ENCODE data around the gene ADO.
A peak's percentile ranks its signal among the peaks of the same experiment; 100 is the strongest.

ADO gene

DNA sequence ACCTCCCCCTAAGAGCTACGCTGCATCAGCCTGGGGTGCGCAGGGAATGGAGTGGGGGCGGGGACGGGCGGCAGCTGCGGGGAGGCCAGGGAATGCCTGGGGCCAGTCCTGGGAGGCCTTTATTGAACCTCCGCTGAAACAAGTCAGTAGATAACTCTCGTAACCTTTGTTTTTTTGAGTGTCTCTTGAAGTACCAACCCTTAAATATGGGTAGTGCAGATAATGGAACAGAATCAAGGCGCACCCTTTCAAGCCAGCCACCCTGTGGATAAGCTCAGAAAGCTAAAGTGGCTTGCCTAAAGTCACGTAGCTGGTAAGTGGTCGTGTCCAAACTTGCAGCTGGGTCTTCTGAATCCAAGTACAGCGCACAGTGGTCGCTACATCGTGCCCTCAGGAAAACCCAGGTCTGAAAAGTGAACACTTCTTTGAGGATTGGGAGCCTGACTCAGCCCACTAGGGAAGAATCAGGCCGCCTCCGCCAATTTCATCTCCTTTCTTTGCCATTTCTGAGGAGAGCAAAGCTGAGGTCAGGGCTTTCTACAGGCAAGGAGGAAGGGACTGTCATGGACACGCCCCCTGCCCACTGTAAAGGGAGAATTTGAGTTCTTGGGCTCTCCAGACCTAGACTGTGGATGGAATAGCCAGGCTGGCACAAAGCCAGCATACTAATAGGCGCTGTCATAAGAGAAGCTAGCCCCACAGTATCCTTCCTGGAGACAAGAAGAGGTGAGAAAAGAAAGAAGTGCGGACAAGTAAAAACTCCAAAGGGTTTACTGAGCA, 14.8 kb downstream of the ADO start:
- peak; percentile 5 for DNase-seq

GRCh38 chr10:62820586-62820985, 16.1 kb downstream of the ADO start:
- no peak for DNase-seq

- DNase-seq: no peak
These were observed 21.8 kb downstream of the ADO start for GRCh38 chr10:62826273-62826672.

- no peak for DNase-seq
These were observed 25.1 kb downstream of the ADO start for GRCh38 chr10:62829622-62830021.

DNA sequence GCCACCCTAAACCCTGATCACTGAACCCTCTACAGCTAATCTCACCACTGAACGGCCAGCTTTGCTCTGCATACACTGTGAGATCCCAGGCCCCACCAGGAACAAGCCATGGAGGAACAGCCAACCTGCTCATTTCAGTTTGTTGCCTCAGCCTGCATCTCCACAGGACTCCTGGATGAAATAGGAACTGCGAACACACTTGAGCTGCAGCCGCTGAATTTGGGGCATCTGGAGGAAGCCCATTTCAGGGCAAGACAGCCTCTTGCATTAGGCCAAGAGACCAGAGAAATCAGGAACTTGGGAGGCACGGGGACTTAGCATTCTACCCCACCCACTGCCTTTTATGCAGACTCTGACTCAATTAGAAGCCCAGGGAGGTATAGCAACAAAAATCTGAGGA, 26.2 kb downstream of the ADO start:
- no peak for DNase-seq

- DNase-seq: no peak
These were observed 26.8 kb downstream of the ADO start for GRCh38 chr10:62831346-62831745.

DNA sequence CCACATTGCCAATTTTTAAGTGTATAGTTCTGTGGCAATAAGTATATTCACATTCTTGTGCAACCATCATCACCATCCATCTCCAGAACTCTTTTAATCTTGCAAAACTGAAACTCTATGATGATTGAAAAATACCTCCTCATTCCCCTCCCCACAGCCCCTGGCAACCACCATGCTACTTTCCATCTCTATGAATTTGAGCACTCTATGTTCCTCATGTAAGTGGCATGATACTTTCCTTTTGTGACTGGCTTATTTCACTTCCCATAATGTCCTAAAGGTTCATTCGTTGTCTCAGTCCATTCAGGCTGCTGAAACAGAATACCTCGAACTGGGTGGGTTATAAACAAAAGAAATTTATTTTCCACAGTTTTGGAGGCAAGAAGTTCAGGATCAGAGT, 35.1 kb downstream of the ADO start:
- no peak for DNase-seq

GRCh38 chr10:62842983-62843382, 38.5 kb downstream of the ADO start:
- DNase-seq: no peak

- DNase-seq: peak; percentile 9
These were observed 39.1 kb downstream of the ADO start for GRCh38 chr10:62843600-62843999.

GRCh38 chr10:62844280-62845011, 39.9 kb downstream of the ADO start:
- peak; percentile 29 for DNase-seq

- no peak for DNase-seq
These were observed 42.9 kb downstream of the ADO start for GRCh38 chr10:62847433-62847832.

DNA sequence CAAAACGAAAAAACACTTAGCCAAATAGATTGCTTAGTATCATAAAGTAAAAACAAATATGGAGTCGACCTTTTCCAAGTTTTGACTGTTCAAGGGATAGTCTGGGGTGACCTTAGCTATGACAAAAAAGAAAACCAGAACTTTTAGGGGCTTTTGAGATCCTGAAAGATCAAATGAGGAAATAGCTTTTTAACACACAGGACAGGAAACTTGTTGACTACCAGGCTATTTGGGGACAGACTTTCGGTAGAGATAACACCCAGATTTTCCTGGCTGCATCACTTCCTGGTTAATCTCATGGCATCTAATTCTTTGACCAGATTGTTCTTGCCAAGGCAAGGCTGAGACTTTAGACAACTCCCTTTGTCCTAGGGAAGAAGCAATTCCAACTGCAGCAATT, 46.1 kb downstream of the ADO start:
- no peak for DNase-seq

DNA sequence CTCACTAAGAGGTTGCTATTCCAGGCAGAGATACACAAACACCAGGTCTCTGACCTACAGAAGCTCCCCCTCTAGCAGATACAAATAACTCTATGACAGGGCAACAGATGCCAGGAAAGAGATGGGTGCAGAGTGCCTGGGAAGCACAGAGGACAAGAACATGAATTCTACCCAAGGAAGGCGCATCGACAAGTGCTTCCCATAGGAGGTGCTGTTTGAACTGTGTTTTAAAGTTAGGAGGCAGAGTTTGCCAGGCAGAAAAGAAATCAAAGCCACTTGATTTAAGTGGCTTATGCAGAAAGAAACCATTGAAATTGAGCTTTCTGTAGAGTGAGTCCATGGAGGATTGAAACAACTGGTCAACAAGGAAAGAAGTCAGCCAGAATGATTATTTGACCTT, 46.9 kb downstream of the ADO start:
- peak; percentile 40 for DNase-seq

DNA sequence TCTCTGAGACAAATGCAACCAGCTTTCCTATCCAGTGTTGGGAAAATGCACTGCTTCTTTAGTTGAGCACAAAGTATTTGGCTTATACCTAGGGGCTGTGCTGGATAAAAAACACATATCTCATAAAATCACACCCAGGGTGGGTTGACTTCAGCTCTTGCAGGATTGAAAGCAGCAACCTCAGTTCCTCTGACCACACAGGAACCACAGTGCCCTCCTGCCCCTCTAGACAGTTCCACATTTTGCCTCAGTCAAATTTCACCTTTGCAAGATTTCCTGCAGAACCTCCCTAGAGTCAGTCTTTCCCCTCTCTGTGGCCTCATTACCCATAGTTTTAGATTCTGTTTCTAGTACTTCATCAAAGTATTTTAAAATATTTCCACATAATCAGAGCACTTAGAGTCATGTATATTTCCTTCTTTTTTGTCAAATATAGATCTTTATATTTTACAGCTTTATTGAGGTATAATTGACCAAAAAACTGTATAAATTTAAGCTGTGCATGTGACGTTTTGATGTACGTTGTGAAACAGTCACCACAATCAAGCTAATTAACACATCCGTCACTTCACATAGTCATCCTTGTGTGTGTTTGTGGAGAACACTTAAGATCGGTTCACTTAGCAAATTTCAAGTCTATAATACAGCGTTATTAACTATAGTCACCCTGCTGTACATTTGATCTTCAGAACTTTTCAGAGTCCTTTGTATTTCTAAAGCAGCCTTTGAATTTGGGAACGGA, 48.6 kb downstream of the ADO start:
- DNase-seq: peak; percentile 56

GRCh38 chr10:62853710-62854109, 49.2 kb downstream of the ADO start:
- peak; percentile 66 for DNase-seq

GRCh38 chr10:62856021-62856420, 51.5 kb downstream of the ADO start:
- DNase-seq: no peak
